Measurements from ENCODE around the gene MROH2A.

Gene MROH2A

DNA sequence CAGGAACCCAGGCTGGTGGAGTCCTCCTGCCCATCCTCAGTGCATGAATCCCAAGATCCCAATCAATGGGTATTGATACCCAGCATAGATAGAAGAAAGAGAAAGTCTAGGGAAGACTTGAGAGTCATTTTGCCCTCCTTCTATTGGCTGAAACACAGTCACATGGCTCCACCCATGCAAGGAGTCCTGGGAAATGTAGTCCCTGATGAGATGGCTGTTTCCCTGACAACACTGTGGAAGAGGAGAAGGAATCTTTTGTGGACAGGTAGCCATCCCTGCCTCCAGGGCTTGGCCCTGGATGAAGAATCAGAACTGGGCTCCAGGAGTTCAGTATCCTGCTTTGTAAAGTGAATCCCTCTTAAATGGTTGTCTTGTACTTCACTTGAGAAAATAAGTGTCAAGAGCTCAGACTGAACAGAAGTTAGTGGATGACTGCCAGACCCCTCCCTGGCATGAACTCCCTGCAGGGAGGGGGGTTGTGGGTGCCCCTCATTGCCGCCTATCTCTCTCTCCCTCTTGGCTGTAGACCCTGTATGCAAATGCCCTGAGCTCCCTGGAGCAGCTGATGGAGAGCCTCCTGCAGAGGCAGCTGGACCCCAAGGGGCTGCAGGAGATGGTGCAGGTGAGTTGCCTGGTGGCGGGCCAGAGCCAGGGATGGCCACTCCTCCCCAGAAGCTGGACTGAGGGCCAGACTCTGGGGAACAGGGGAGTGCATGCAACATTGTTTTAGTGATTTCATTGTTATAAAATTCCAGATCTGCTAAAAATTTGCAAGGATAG lies 36.1 kb downstream of the MROH2A start:
- no peak overlapping the region for H3K27ac ChIP-seq (ENCODE audit: low read depth, low read length)
- peaks cover 33% of the 10 kb centered on the region for H3K27me3 ChIP-seq (ENCODE audit: insufficient read depth, low read length)
- no peaks in the 10 kb centered on the region for H3K79me2 ChIP-seq (ENCODE audit: control insufficient read depth, insufficient read depth, low read length, unreplicated experiment)
- no peak overlapping the region for H2AFZ ChIP-seq (ENCODE audit: low read length, unreplicated experiment)
- no peaks in the 10 kb centered on the region for H3K36me3 ChIP-seq (ENCODE audit: insufficient read depth, low read length)
- H3K4me1 ChIP-seq (ENCODE audit: control insufficient read depth, insufficient read depth, low read length, unreplicated experiment) = peaks cover 4% of the 10 kb centered on the region
- H3K4me3 ChIP-seq (ENCODE audit: low read depth, low read length) = no peak overlapping the region

DNA sequence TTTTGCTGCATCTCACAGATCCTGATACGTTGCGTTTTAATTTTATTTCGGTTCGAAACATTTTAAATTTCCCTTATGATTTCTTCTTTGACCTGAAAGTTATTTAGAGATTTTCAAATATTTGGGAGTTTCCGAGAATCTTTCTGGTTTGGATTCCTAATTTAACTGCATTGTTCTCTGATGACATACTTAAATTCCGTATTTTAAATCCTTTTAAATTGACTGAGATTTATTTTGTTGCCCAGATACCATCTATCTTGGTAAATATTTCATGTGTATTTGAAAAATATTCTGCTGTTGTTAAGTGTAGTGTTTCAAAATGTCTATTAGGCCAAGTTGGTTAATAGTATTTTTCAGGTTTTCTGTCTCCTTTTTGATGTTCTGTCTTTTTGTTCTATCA lies 37.7 kb downstream of the MROH2A start:
- H3K4me1 ChIP-seq (ENCODE audit: control insufficient read depth, insufficient read depth, low read length, unreplicated experiment) = peaks cover 4% of the 10 kb centered on the region
- no peaks in the 10 kb centered on the region for H3K36me3 ChIP-seq (ENCODE audit: insufficient read depth, low read length)
- H3K79me2 ChIP-seq (ENCODE audit: control insufficient read depth, insufficient read depth, low read length, unreplicated experiment) = no peaks in the 10 kb centered on the region
- no peak overlapping the region for H3K27ac ChIP-seq (ENCODE audit: low read depth, low read length)
- peaks cover 18% of the 10 kb centered on the region for H3K27me3 ChIP-seq (ENCODE audit: insufficient read depth, low read length)
- H2AFZ ChIP-seq (ENCODE audit: low read length, unreplicated experiment) = no peak overlapping the region
- H3K4me3 ChIP-seq (ENCODE audit: low read depth, low read length) = no peak overlapping the region

DNA sequence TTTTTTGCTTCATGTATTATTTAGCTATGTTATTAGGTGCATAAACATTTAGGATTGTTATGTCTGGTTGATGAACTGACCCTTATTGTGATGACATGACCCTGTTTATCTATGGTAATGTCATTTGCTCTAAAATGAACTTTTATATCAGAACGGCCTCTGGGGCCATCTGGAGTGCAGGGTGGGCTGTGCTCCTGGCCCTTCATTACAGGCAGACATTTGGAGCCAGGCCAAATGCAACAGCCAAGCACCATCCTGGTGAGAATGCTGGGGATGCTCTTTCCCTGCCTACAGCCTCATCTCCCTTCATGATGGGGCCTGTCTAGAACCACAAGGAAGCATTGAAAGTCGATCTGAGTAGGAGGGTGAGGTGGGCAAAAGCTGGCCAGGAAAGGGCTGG lies 38.2 kb downstream of the MROH2A start:
- Histone ChIP-seq H3K4me3 (ENCODE audit: low read depth, low read length) (no peak overlapping the region), H2AFZ (ENCODE audit: low read length, unreplicated experiment) (no peak overlapping the region), H3K4me1 (ENCODE audit: control insufficient read depth, insufficient read depth, low read length, unreplicated experiment) (peaks cover 4% of the 10 kb centered on the region), H3K79me2 (ENCODE audit: control insufficient read depth, insufficient read depth, low read length, unreplicated experiment) (no peaks in the 10 kb centered on the region), H3K36me3 (ENCODE audit: insufficient read depth, low read length) (no peaks in the 10 kb centered on the region), H3K27ac (ENCODE audit: low read depth, low read length) (no peak overlapping the region), H3K27me3 (ENCODE audit: insufficient read depth, low read length) (peaks cover 14% of the 10 kb centered on the region; the same call in 1 of the 2 replicates)

DNA sequence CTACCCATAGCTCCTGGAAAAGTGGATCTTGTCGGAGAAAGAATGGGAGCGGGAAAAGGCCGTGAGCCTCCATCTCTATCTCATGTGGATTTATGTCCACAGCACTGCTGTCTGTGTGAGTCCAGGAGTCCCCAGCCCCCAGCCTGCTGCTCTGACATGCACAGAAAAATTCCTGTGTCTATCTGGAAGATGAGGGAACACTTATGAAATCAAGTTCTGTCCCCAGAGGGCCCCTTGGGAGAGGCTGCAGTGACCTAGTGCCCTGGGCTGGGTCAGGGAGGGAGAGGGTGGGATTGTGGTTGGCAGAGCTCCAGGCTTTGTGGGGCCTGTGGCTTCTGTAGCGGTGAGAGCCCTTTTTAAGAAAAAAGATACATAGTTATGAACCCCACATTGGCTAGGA lies 38.6 kb downstream of the MROH2A start:
- no peak overlapping the region for H3K4me3 ChIP-seq (ENCODE audit: low read depth, low read length)
- H3K36me3 ChIP-seq (ENCODE audit: insufficient read depth, low read length) = no peaks in the 10 kb centered on the region
- H3K27me3 ChIP-seq (ENCODE audit: insufficient read depth, low read length) = peaks cover 11% of the 10 kb centered on the region; the same call in 1 of the 2 replicates
- no peaks in the 10 kb centered on the region for H3K79me2 ChIP-seq (ENCODE audit: control insufficient read depth, insufficient read depth, low read length, unreplicated experiment)
- no peak overlapping the region for H3K27ac ChIP-seq (ENCODE audit: low read depth, low read length)
- peaks cover 4% of the 10 kb centered on the region for H3K4me1 ChIP-seq (ENCODE audit: control insufficient read depth, insufficient read depth, low read length, unreplicated experiment)
- H2AFZ ChIP-seq (ENCODE audit: low read length, unreplicated experiment) = no peak overlapping the region

DNA sequence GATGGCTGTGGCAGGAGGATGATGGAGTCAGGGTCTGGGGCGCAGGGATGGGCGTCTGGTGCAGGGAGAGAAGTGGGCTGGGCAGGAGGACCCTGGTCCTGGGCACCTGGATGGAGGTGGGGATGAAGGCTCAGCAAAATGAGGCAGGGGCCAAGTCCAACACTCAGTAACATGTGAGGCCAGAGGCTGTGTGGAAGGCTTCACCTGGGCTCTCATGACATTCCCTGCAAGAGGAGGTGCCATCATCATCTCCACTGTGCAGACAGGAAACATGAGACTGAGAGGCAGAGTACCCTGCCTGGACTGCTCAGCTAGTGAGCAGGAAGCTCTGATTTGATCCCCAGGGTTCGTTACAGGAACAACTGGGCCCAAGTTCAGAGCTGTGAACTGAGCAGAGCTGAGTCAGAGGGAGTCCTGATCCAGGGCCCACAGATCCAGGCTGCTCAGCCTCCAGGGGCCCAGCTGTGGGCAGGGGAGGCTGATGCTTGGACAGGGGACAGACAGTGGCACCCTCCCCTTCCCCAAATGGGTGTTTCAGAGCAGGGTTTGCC lies 39.3 kb downstream of the MROH2A start:
- H3K4me3 ChIP-seq (ENCODE audit: low read depth, low read length) = no peak overlapping the region
- no peak overlapping the region for H3K27ac ChIP-seq (ENCODE audit: low read depth, low read length)
- H3K79me2 ChIP-seq (ENCODE audit: control insufficient read depth, insufficient read depth, low read length, unreplicated experiment) = no peaks in the 10 kb centered on the region
- no peaks in the 10 kb centered on the region for H3K36me3 ChIP-seq (ENCODE audit: insufficient read depth, low read length)
- H2AFZ ChIP-seq (ENCODE audit: low read length, unreplicated experiment) = no peak overlapping the region
- H3K4me1 ChIP-seq (ENCODE audit: control insufficient read depth, insufficient read depth, low read length, unreplicated experiment) = peaks cover 4% of the 10 kb centered on the region
- H3K27me3 ChIP-seq (ENCODE audit: insufficient read depth, low read length) = peaks cover 9% of the 10 kb centered on the region; the same call in 1 of the 2 replicates

DNA sequence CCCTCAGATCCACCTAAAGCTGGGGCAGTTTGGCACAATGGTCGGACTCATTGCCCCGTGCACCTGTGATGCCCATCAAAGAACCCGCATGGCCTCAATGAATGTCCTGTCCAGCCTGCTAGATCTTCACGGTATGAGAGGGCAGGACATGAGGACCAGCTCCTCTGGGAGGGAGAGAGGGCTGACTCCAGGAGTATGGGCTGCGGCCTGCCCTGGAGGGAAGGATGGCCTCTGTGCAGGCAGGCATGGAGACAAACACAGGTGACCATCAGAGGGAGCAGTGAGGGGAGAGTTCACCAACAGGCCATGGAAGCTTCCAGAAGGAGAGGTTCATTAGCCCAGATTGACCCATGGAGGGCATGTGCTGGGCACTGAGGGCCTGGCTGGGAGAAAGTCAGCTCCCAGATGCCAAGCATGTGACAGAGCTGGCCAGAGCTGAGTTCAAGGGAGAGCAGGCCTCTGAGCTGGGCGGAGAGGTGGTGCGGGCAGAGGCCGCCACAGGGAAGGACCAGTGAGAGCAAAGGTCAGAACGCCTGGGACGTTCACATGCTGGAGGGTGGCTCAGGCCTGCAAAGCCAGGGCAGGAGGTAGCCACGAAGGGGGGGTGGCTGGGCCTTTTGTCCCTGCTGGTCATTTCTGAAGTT lies 40.0 kb downstream of the MROH2A start:
- H2AFZ ChIP-seq (ENCODE audit: low read length, unreplicated experiment) = no peak overlapping the region
- no peaks in the 10 kb centered on the region for H3K79me2 ChIP-seq (ENCODE audit: control insufficient read depth, insufficient read depth, low read length, unreplicated experiment)
- no peaks in the 10 kb centered on the region for H3K36me3 ChIP-seq (ENCODE audit: insufficient read depth, low read length)
- H3K4me3 ChIP-seq (ENCODE audit: low read depth, low read length) = no peak overlapping the region
- no peak overlapping the region for H3K27ac ChIP-seq (ENCODE audit: low read depth, low read length)
- H3K27me3 ChIP-seq (ENCODE audit: insufficient read depth, low read length) = peaks cover 2% of the 10 kb centered on the region; the same call in 1 of the 2 replicates
- H3K4me1 ChIP-seq (ENCODE audit: control insufficient read depth, insufficient read depth, low read length, unreplicated experiment) = peaks cover 4% of the 10 kb centered on the region

DNA sequence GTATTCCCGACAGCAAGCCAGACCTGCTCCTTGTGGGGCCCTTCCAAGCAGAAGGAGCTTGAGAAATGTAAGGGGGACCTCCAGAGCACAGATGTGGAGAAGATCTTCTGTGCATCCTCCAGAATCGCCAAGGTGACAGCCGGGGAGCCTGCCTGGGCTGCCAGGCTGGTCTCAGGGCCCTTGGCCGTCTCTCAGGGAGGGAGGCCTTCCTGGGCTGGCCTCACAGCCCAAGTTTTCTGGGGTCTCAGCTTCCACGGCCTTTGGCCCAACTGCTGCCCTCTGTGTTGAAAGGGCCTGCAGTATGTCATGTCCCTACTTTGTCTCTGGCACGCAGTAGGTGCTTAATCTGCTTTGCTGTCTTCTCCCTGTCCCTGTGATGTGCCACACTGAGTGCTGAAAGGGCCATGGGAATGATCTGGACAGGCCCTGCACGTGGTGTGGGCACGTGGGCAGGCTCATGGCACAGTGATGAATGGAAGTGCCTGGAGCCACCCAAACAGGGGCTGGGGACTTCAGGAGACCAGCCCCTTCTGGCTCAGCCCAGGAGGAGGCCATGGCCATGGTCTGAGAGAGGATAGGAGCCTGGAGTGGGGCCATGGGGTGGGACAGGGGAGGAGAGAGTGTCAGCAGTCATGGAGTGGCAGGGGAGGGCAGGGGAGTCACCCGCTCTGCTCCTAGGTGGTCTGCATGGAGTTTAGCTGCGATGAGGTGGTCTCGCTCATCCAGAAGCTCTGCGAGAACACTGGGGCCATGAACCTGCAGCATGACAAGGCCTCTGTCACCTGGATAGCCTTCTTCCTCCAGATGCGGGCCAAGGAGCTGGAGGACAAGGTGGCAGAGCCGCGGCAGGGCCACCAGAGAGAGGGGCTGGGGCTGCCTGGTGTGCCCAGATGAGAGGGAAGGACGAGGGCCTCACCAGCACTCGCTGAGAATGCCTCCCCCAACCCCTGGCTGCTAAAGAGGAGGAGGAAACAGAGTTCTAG lies 40.8 kb downstream of the MROH2A start:
- H3K27ac ChIP-seq (ENCODE audit: low read depth, low read length) = no peak overlapping the region
- no peak overlapping the region for H2AFZ ChIP-seq (ENCODE audit: low read length, unreplicated experiment)
- H3K4me3 ChIP-seq (ENCODE audit: low read depth, low read length) = no peak overlapping the region
- no peaks in the 10 kb centered on the region for H3K79me2 ChIP-seq (ENCODE audit: control insufficient read depth, insufficient read depth, low read length, unreplicated experiment)
- H3K36me3 ChIP-seq (ENCODE audit: insufficient read depth, low read length) = no peaks in the 10 kb centered on the region
- H3K27me3 ChIP-seq (ENCODE audit: insufficient read depth, low read length) = no peaks in the 10 kb centered on the region; the same call in 1 of the 2 replicates
- H3K4me1 ChIP-seq (ENCODE audit: control insufficient read depth, insufficient read depth, low read length, unreplicated experiment) = peaks cover 4% of the 10 kb centered on the region

DNA sequence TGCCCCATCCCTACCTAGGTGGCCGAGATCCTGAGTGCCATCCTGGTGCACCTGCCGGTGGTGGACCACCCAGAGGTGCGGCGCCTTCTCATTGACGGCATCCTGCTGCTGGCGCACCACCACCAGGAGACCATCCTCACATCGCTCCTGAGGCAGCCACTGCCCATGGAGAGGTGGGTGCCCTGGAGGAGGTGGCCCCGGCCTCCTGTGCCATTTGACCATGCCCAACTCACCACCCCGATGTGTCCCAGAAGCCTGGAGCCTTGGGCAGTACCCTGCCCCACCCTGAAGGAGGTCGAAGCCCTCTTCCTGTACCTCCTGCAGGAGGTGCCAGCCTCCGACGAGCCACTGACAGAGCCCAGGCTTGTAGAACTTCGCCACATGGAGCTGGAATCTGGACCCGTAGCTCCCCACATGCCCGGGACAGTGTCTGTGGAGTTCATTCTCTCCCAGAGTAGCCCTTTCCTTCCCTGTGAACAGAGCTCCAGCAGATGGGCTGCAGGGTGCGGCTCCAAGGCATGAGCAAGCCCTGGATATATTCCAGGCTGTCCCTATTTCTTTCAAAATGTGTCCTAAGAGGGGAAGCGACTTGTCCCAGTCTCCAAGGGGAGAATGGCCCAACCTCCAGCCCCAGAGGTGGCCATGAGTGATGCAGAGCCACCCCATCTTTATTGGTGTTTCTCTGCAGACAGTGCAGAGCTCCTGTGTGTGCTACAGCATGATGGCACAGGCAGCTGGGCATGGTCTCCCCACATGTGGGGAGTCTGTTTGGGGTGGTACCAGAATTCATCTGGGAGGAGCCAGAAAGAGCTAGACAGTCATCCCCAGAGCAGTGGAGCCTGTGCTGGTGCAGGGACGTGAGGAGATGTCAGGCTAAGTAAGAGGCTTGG lies 42.0 kb downstream of the MROH2A start:
- Histone ChIP-seq H3K27ac (ENCODE audit: low read depth, low read length) (no peak overlapping the region), H3K4me3 (ENCODE audit: low read depth, low read length) (no peak overlapping the region), H3K36me3 (ENCODE audit: insufficient read depth, low read length) (no peaks in the 10 kb centered on the region), H3K27me3 (ENCODE audit: insufficient read depth, low read length) (no peaks in the 10 kb centered on the region; the same call in 1 of the 2 replicates), H3K79me2 (ENCODE audit: control insufficient read depth, insufficient read depth, low read length, unreplicated experiment) (no peaks in the 10 kb centered on the region), H3K4me1 (ENCODE audit: control insufficient read depth, insufficient read depth, low read length, unreplicated experiment) (peaks cover 4% of the 10 kb centered on the region), H2AFZ (ENCODE audit: low read length, unreplicated experiment) (no peak overlapping the region)

DNA sequence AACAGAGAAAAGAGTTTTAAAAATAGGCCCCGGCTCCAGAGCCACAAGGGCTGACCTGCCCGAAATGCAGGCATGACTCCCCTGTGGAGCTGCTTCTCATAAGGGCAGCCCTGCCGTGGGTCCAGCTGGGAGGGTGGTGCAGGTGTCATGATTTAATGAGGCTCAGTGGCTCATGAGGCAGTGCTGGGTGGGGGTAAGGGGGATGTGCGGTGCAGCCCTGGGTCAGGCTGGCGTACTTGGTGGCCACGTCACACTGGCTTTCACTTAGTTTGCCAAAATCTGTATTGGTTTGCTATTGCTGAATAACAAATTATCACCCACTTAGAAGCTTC lies 42.6 kb downstream of the MROH2A start:
- no peak overlapping the region for H3K27ac ChIP-seq (ENCODE audit: low read depth, low read length)
- H3K36me3 ChIP-seq (ENCODE audit: insufficient read depth, low read length) = no peaks in the 10 kb centered on the region
- no peak overlapping the region for H2AFZ ChIP-seq (ENCODE audit: low read length, unreplicated experiment)
- H3K4me3 ChIP-seq (ENCODE audit: low read depth, low read length) = no peak overlapping the region
- no peaks in the 10 kb centered on the region for H3K79me2 ChIP-seq (ENCODE audit: control insufficient read depth, insufficient read depth, low read length, unreplicated experiment)
- no peaks in the 10 kb centered on the region; the same call in 1 of the 2 replicates for H3K27me3 ChIP-seq (ENCODE audit: insufficient read depth, low read length)
- H3K4me1 ChIP-seq (ENCODE audit: control insufficient read depth, insufficient read depth, low read length, unreplicated experiment) = peaks cover 4% of the 10 kb centered on the region

Measured in ACC112 (cell line).